ENCODE measurements around the gene CACNG8.
A peak's percentile ranks its signal among the peaks of the same experiment; 100 is the strongest.

GRCh38 chr19:54029930-54030490, 67.3 kb downstream of the CACNG8 start:
- TF ChIP-seq CTCF (IDR thresholded peaks at IDR 0.05; ENCODE audit: low read length) (peak; percentile 60), EZH2 (IDR thresholded peaks at IDR 0.05; ENCODE audit: borderline replicate concordance, low read length) (no peak)

All from OCI-LY1 (cell line).